ENCODE results near the gene CYP4A22.

- TF ChIP-seq, protein P1, sequence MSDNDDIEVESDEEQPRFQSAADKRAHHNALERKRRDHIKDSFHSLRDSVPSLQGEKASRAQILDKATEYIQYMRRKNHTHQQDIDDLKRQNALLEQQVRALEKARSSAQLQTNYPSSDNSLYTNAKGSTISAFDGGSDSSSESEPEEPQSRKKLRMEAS (IDR thresholded peaks at IDR 0.05) = peak; percentile 54
- peak; percentile 78 for TF ChIP-seq CTCF (IDR thresholded peaks at IDR 0.05)
- no peak for TF ChIP-seq EP300 (IDR thresholded peaks at IDR 0.05)
- TF ChIP-seq ELK1 (IDR thresholded peaks at IDR 0.05; ENCODE audit: low read depth, low read length) = no peak
- TF ChIP-seq POLR2A (IDR thresholded peaks at IDR 0.05; ENCODE audit: low read length) = no peak; the same call in 1 of the 2 replicates
- no peak for TF ChIP-seq ESRRA (IDR thresholded peaks at IDR 0.05; ENCODE audit: borderline replicate concordance, low read length)
- no peak for TF ChIP-seq PHF8 (IDR thresholded peaks at IDR 0.05; ENCODE audit: borderline replicate concordance, low read depth)
- TF ChIP-seq CEBPB (IDR thresholded peaks at IDR 0.05) = no peak
- TF ChIP-seq KDM1A (IDR thresholded peaks at IDR 0.05; ENCODE audit: low read depth) = no peak
- TF ChIP-seq JUNB (IDR thresholded peaks at IDR 0.05) = no peak
Observed at GRCh38 chr1:47179017-47179987, 42.1 kb downstream of the CYP4A22 start.

All from A549 (cell line).